ENCODE measurements around the gene NPPC. TPM values are rescaled to one million over a fixed set of nuclear protein-coding genes. Genes with fewer than 3 reads are reported as not detected.

NPPC gene
- polyA plus RNA-seq, 1 of the 3 experiments (the other 2 are of a cell fraction) = not detected

DNA sequence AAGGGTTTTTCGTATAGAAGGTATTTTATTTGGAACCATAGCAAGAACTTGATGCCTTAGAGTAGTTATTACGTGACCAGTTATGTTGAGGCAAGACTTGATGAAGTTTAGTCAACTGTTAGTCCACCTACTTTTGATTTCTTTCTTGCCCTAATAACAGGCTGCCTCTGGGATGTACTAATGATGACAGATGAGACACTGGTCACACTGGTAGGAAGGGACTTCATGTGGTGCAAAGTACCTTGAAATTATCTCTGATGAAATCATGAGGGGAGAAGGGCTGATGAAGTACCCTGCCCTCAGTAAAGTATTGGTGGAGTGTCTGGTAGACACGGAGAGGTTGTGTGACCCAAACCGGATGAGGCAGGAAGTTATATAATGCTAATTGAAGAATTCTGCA is 40.7 kb upstream of the NPPC start:
- no peaks in the 10 kb centered on the region for H3F3A ChIP-seq (replicated peaks; ENCODE audit: insufficient read depth)
- no peaks in the 10 kb centered on the region for H3K36me3 ChIP-seq (replicated peaks in 1 of 2; ENCODE audit: control insufficient read depth in 1 of 2, insufficient read depth in 2 of 2, low read length in 1 of 2)
- DNase-seq = no peak
- no peaks in the 10 kb centered on the region for H3K9me3 ChIP-seq
- H3K9ac ChIP-seq = no peak overlapping the region
- WGBS (ENCODE audit: low lambda C conversion rate) = 93% methylated on average over 4 of the region's 4 CpGs
- no peaks in the 10 kb centered on the region for H3K27me3 ChIP-seq (ENCODE audit: insufficient read depth)
- ChIA-PET CTCF (no interaction called here), POLR2A (no interaction called here)
- H3K79me2 ChIP-seq (ENCODE audit: insufficient read depth) = peaks cover 90% of the 10 kb centered on the region
- H3K9me2 ChIP-seq = no peaks in the 10 kb centered on the region
- no peak overlapping the region for H3K27ac ChIP-seq (ENCODE audit: low read depth in 2 of 2, low read length in 1 of 2)
- H3K4me3 ChIP-seq (ENCODE audit: low read depth in 2 of 2, low read length in 1 of 2) = no peak overlapping the region
- H3K4me1 ChIP-seq (ENCODE audit: control insufficient read depth in 1 of 2, insufficient read depth in 2 of 2, low read depth in 1 of 2, low read length in 1 of 2) = no peaks in the 10 kb centered on the region; a peak in 1 of 4 replicates
- H2AFZ ChIP-seq (ENCODE audit: low read depth) = no peak overlapping the region
- H3K4me2 ChIP-seq = no peak overlapping the region
- H4K20me1 ChIP-seq (ENCODE audit: insufficient read depth) = peaks cover 11% of the 10 kb centered on the region
- no peak for TF ChIP-seq CHD2 (IDR thresholded peaks at IDR 0.05; ENCODE audit: low read length, partially characterized antibody)
- TF ChIP-seq CTCF (IDR thresholded peaks at IDR 0.05) = no peak
- no peak for TF ChIP-seq YY1 (IDR thresholded peaks at IDR 0.05; ENCODE audit: low read depth)
- TF ChIP-seq MAX (IDR thresholded peaks at IDR 0.05; ENCODE audit: low read depth) = no peak
- no peak for TF ChIP-seq RFX5 (IDR thresholded peaks at IDR 0.05; ENCODE audit: low read length)
- TF ChIP-seq MXI1 (IDR thresholded peaks at IDR 0.05; ENCODE audit: low read depth, low read length) = no peak
- TF ChIP-seq, protein P1, sequence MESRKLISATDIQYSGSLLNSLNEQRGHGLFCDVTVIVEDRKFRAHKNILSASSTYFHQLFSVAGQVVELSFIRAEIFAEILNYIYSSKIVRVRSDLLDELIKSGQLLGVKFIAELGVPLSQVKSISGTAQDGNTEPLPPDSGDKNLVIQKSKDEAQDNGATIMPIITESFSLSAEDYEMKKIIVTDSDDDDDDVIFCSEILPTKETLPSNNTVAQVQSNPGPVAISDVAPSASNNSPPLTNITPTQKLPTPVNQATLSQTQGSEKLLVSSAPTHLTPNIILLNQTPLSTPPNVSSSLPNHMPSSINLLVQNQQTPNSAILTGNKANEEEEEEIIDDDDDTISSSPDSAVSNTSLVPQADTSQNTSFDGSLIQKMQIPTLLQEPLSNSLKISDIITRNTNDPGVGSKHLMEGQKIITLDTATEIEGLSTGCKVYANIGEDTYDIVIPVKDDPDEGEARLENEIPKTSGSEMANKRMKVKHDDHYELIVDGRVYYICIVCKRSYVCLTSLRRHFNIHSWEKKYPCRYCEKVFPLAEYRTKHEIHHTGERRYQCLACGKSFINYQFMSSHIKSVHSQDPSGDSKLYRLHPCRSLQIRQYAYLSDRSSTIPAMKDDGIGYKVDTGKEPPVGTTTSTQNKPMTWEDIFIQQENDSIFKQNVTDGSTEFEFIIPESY (IDR thresholded peaks at IDR 0.05; ENCODE audit: borderline replicate concordance, low read depth) = no peak
- TF ChIP-seq GABPA (IDR thresholded peaks at IDR 0.05; ENCODE audit: low read depth) = no peak
- no peak for TF ChIP-seq JUND (IDR thresholded peaks at IDR 0.05)
- TF ChIP-seq EP300 (IDR thresholded peaks at IDR 0.05; ENCODE audit: borderline replicate concordance in 1 of 2, low read depth in 1 of 2, low read length in 1 of 2) = no peak

DNA sequence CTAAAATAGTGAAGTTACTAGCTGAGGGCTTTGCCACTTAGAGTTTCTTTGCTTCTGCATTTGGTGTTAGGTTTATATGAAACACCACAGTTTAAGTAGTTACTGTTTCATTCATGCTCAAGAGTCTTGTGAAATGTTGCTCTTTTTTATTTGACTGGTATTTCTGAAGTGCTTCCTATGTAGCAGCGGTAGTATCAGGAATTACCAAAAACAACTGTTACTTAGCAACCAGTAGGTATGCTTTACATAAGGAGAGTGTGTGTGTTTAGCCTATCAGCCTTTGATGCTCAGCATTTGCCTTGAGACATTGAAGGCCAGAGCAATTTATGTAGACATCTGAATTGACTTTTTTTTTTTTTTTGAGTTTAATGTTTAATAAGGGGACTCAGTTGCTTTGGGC is 38.9 kb upstream of the NPPC start:
- CTCF ChIA-PET = interaction anchor here (1.1 kb wide), 1 partner anchor 559 kb away, joined by 3 read pairs; no protein-coding TSS in a partner anchor
- Histone ChIP-seq H3K9ac (no peak overlapping the region), H3K79me2 (ENCODE audit: insufficient read depth) (peaks cover 84% of the 10 kb centered on the region), H2AFZ (ENCODE audit: low read depth) (no peak overlapping the region), H3K4me1 (ENCODE audit: control insufficient read depth in 1 of 2, insufficient read depth in 2 of 2, low read depth in 1 of 2, low read length in 1 of 2) (peaks cover 0 to 5% of the 10 kb centered on the region in 2 experiments; a peak in 1 of 4 replicates), H3K9me3 (no peaks in the 10 kb centered on the region), H3F3A (replicated peaks; ENCODE audit: insufficient read depth) (no peaks in the 10 kb centered on the region), H3K4me3 (ENCODE audit: low read depth in 2 of 2, low read length in 1 of 2) (no peak overlapping the region), H3K4me2 (no peak overlapping the region), H4K20me1 (ENCODE audit: insufficient read depth) (peaks cover 8% of the 10 kb centered on the region), H3K9me2 (no peaks in the 10 kb centered on the region), H3K36me3 (replicated peaks in 1 of 2; ENCODE audit: control insufficient read depth in 1 of 2, insufficient read depth in 2 of 2, low read length in 1 of 2) (no peaks in the 10 kb centered on the region), H3K27ac (ENCODE audit: low read depth in 2 of 2, low read length in 1 of 2) (no peak overlapping the region), H3K27me3 (ENCODE audit: insufficient read depth) (no peaks in the 10 kb centered on the region)
- no peak for TF ChIP-seq MAX (IDR thresholded peaks at IDR 0.05; ENCODE audit: low read depth)
- TF ChIP-seq FOSL2 (IDR thresholded peaks at IDR 0.05; ENCODE audit: borderline replicate concordance, low read depth) = no peak
- no peak for TF ChIP-seq MEF2A (IDR thresholded peaks at IDR 0.05; ENCODE audit: borderline replicate concordance, low read depth)
- TF ChIP-seq GATA2 (CRISPR knock-in tag; IDR thresholded peaks at IDR 0.05) = no peak
- TF ChIP-seq POLR2AphosphoS5 (IDR thresholded peaks at IDR 0.05; ENCODE audit: low read depth, low read length) = no peak
- TF ChIP-seq JUND (IDR thresholded peaks at IDR 0.05) = no peak
- TF ChIP-seq TCF12 (IDR thresholded peaks at IDR 0.05) = no peak
- no peak for TF ChIP-seq SMC3 (IDR thresholded peaks at IDR 0.05; ENCODE audit: low read depth, low read length)
- no peak for TF ChIP-seq USF1 (IDR thresholded peaks at IDR 0.05; ENCODE audit: borderline replicate concordance, low read depth)
- 95% methylated on average over 1 of the region's 1 CpG for WGBS (ENCODE audit: low lambda C conversion rate)
- POLR2A ChIA-PET = no interaction called here
- no peak for DNase-seq
